Stomach smooth muscle (tissue), 2 donors: ENCODE measurements around the gene ST3GAL2.

ENCODE experiments used
- H3K27ac ChIP-seq: one replicate; pipeline ENCODE4 v1.7.0; 2013; ENCODE audit warnings: mild to moderate bottlenecking, low read length, inconsistent platforms
- H3K27me3 ChIP-seq, 2 donors: one replicate each; pipeline ENCODE4 v1.7.0; 2013; ENCODE audit warnings: low read length in 2 of 2; ENCODE audit not compliant: insufficient read depth in 2 of 2, control insufficient read depth in 1 of 2
- H3K36me3 ChIP-seq, 2 donors: one replicate each; pipeline ENCODE4 v1.7.0; 2013; ENCODE audit warnings: low read length in 2 of 2; ENCODE audit not compliant: control insufficient read depth in 2 of 2, insufficient read depth in 2 of 2
- H3K4me1 ChIP-seq: one replicate; pipeline ENCODE4 v1.7.0; 2013; ENCODE audit warnings: low read length; ENCODE audit not compliant: control insufficient read depth, insufficient read depth
- H3K4me3 ChIP-seq, 2 donors: one replicate each; pipeline ENCODE4 v1.7.0; 2013; ENCODE audit warnings: low read length in 2 of 2
- H3K9ac ChIP-seq, 2 donors: one replicate each; pipeline ENCODE4 v1.7.0; 2013; ENCODE audit warnings: low read length in 2 of 2, mild to moderate bottlenecking in 1 of 2
- H3K9me3 ChIP-seq, 2 donors: one replicate each; pipeline ENCODE4 v1.7.0; 2013; ENCODE audit warnings: low read length in 2 of 2; ENCODE audit not compliant: control insufficient read depth in 2 of 2
- donor health status: healthy.
- donor health status: Pancreatic carcinoma.

The ST3GAL2 gene

DNA sequence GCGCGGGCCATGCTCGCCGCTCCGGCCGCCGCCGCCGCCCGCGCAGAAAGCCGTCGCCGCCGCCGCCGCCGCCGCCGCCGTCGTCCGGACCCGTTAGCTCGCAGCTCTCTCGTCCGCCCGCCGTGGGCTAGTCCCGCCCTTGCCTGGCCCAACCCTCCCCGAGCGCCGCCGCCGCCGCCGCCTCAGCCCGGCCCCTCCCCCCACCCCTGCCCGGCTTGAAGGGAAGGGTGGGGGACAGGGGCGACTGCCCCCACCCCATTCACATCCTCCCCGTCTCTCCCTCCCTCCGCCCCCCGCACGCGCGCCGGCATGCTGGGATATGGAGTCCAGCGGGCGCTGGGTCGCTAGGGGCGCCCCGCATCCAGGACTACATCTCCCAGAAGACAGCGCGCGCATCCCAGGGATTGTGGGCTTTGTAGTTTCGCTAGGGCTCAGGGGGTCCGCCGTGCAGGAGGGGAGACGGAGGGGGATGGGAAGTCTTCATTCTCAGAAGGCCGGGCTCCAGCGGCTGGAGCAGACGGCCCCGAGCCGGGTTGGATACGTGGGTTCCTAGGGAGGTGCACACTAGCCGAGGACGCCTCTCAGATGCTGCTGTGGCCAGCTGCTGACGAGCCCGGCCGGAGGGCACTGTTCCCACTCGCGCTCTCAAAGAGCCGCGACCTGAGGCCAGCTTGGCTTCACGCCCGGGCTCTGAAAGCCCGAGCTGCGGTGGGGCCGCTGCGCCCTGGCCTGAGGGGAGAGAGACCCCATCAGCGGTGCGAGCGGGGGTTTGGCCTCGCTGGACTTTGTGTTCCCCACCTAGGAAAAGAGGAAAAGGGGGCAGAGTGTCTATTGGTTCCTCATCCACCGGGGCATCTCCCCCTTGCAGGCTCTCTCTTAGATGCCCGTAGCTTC lies at the start of gene ST3GAL2:
Gene ST3GAL2, minus strand, starts transcription at position 132 of the 894 bp plus-strand sequence. CDS start 40,570 bp downstream, outside the sequence.
- H3K27ac ChIP-seq = peak within 1 kb of the TSS; percentile 74
- H3K4me1 ChIP-seq = peaks cover 29% of the 10 kb centered on the region
- H3K4me3 ChIP-seq = peak within 1 kb of the TSS; percentile 91 to 94
- H3K27me3 ChIP-seq = no peaks in the 10 kb centered on the region
- H3K9me3 ChIP-seq = no peaks in the 10 kb centered on the region
- H3K9ac ChIP-seq = peak within 1 kb of the TSS; percentile 78 to 84
- no peaks in the 10 kb centered on the region for H3K36me3 ChIP-seq

DNA sequence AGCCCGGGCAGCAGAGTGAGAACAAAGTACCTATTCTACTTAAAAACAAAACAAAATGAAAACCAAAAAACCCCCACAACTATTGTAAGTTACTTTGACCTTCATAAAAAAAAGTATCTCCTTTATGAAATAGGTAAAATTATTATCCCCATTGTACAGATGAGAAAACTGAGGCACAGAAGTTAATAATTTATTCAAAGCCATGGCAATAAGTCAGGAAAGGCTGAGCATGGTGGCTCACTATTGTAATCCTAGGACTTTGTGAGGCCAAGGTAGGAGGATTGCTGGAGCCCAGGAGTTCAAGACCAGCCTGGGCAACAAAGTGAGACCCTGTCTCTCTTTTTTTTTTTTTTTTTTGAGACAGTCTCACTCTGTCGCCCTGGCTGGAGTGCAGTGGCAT lies 46.0 kb upstream of the ST3GAL2 start:
- Histone ChIP-seq H3K4me1 (no peaks in the 10 kb centered on the region), H3K9ac (no peak overlapping the region), H3K27ac (no peak overlapping the region), H3K4me3 (no peak overlapping the region), H3K36me3 (peaks cover 16 to 35% of the 10 kb centered on the region in 2 donors), H3K27me3 (no peaks in the 10 kb centered on the region), H3K9me3 (no peaks in the 10 kb centered on the region)

DNA sequence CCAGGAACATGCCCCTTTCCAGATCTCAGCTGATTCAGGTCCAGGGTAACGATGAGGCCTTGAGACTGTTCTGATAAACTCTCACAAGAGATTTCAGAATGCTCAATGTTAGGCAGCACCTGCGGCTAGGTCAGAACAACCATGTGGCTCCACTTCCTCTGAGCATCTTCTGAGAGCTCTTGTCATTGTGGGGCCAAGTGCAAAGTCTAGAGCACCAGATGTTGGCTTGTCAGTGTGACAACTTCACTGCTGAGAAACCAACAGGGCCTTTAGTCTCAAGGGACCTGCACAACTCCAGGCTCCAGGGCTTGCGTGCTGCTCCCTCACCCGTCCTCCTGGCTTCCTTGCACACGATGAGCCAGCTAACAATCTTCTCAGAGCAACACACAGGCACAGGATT lies 44.5 kb upstream of the ST3GAL2 start:
- Histone ChIP-seq H3K4me3 (no peak overlapping the region), H3K4me1 (peaks cover 5% of the 10 kb centered on the region), H3K27ac (no peak overlapping the region), H3K9me3 (no peaks in the 10 kb centered on the region), H3K36me3 (peaks cover 24 to 39% of the 10 kb centered on the region in 2 donors), H3K27me3 (no peaks in the 10 kb centered on the region), H3K9ac (no peak overlapping the region)

GRCh38 chr16:70482624-70483023 lies 43.7 kb upstream of the ST3GAL2 start:
- Histone ChIP-seq H3K9ac (no peak overlapping the region), H3K27me3 (no peaks in the 10 kb centered on the region), H3K4me3 (no peak overlapping the region), H3K27ac (no peak overlapping the region), H3K9me3 (no peaks in the 10 kb centered on the region), H3K36me3 (peaks cover 25 to 42% of the 10 kb centered on the region in 2 donors), H3K4me1 (peaks cover 5% of the 10 kb centered on the region)

- Histone ChIP-seq H3K4me3 (no peak overlapping the region), H3K9ac (no peak overlapping the region), H3K36me3 (peaks cover 27 to 42% of the 10 kb centered on the region in 2 donors), H3K4me1 (peaks cover 5% of the 10 kb centered on the region), H3K27ac (no peak overlapping the region), H3K9me3 (no peaks in the 10 kb centered on the region), H3K27me3 (no peaks in the 10 kb centered on the region)
Observed at GRCh38 chr16:70481929-70482536, 43.1 kb upstream of the ST3GAL2 start.

DNA sequence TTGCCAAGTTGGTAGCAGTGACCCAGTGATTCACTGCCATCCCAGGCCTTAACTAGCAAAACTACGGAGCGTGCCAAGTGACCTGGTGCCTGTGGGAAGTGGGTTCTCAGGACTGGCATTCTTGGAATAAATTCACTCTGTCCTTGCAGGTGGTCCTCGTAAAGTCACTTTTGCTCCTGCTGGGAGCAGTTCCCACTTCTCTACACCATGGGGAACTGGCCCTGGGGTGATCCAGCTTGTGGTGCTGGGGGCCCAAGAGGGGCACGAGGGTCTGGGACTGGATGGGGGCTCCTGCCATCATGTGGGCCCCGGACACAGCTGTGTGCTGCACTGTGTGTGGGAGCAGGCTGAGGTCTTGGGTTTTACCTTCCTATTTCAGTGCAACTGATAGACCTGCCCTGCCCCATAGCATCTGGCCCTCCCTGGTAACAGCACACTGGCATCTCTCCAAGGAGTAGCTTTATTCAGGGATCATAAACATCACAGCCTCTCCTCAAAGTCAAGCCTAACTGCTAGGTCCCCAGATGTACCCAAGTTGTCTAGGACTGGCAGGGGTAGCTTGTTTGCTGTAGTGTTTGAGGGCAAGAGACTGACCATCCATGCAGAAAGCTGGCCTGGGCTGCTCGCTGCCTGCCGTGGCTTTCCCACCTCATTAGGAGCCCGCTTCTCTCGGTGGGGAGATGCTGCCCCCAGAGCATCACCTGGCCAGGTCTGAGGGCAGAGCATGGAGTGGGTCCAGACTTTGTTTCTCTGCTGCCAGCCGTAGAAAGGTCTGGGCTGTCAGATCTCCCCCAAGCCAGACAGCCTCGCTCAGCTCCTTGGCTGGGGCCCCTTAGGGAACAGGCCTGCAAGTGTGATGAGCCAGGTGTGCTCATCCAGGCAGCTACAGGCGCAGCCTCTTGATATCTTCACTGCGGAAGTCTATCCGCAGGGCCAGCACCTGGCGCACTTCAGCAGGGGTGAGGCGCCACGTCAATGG lies 41.5 kb upstream of the ST3GAL2 start:
- no peaks in the 10 kb centered on the region for H3K9me3 ChIP-seq
- no peak overlapping the region for H3K27ac ChIP-seq
- peaks cover 10% of the 10 kb centered on the region for H3K4me1 ChIP-seq
- H3K27me3 ChIP-seq = no peaks in the 10 kb centered on the region
- H3K36me3 ChIP-seq = peaks cover 34 to 45% of the 10 kb centered on the region in 2 donors
- H3K9ac ChIP-seq = no peak overlapping the region
- no peak overlapping the region for H3K4me3 ChIP-seq

DNA sequence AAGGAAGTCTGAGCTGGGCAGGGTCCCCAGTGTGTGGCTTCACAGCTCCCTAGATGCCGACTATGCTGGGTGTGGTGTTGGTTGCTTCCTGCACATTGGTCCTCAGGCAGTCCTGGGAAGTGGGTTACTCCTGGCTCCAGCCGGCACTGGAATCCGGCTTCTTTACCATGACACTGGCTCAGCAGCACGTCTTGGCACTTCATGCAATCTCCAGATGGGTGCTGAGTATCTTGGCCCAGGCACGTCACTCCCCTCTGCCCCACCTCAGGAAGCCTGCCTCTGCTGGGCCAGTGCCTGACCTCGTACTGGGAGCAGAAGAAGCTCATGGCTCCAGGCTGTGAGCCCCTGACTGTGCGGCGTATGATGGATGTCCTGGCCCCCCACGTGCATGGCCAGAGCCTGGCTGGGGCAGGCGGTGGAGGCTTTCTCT lies 40.0 kb upstream of the ST3GAL2 start:
- H3K4me1 ChIP-seq = peaks cover 10% of the 10 kb centered on the region
- H3K27me3 ChIP-seq = no peaks in the 10 kb centered on the region
- H3K4me3 ChIP-seq = no peak overlapping the region
- no peak overlapping the region for H3K27ac ChIP-seq
- peaks cover 36 to 49% of the 10 kb centered on the region in 2 donors for H3K36me3 ChIP-seq
- no peaks in the 10 kb centered on the region for H3K9me3 ChIP-seq
- no peak overlapping the region for H3K9ac ChIP-seq

- peaks cover 10% of the 10 kb centered on the region for H3K4me1 ChIP-seq
- no peaks in the 10 kb centered on the region for H3K27me3 ChIP-seq
- no peaks in the 10 kb centered on the region for H3K9me3 ChIP-seq
- no peak overlapping the region for H3K27ac ChIP-seq
- H3K4me3 ChIP-seq = no peak overlapping the region
- no peak overlapping the region for H3K9ac ChIP-seq
- peaks cover 38 to 47% of the 10 kb centered on the region in 2 donors for H3K36me3 ChIP-seq
Observed at GRCh38 chr16:70478169-70478568, 39.3 kb upstream of the ST3GAL2 start.

DNA sequence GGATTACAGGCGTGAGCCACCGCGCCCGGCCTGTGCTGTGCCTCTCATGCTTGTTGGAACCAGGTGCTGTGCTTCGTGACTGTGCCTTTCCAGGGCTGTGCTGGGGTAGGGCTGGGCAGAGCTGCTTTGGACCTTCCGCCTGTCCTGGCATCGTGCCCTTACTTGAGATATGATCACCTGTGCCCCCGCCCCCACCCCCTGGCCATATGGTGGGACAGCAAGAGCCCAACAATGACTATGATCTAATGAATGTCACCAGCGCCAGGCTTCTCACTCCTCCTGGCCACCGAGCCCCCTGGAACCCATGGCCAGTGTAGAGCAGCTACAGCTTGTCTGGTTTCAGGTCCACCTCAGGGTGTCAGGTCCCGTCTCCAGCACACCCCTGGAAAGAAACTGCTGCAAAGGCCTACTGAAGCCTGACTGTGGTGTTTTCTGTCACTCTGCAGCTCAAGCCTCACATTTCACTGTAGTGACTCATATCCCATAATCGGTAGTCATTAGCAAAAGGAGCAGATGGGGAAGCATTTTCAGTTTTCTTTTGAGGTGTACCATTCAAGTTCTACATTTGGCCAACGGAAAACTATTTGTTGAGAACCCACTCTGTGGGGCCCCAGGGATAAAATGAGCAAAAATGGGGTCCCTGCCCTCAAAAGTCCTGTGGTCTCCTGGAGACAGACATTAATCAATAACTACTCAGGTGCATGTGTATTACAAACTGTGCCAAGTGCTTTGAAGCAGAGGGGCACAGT lies 37.5 kb upstream of the ST3GAL2 start:
- H3K36me3 ChIP-seq = peaks cover 36 to 37% of the 10 kb centered on the region in 2 donors
- H3K4me1 ChIP-seq = peaks cover 10% of the 10 kb centered on the region
- H3K9me3 ChIP-seq = no peaks in the 10 kb centered on the region
- no peaks in the 10 kb centered on the region for H3K27me3 ChIP-seq
- no peak overlapping the region for H3K4me3 ChIP-seq
- no peak overlapping the region for H3K9ac ChIP-seq
- no peak overlapping the region for H3K27ac ChIP-seq
